ENCODE results near the gene CSNK1A1L.

- no peak for TF ChIP-seq SIN3A (IDR thresholded peaks at IDR 0.05; ENCODE audit: borderline replicate concordance, insufficient read depth, low read length)
- TF ChIP-seq POLR2AphosphoS5 (IDR thresholded peaks at IDR 0.05; ENCODE audit: low read depth, low read length): no peak
- TF ChIP-seq, protein P1, sequence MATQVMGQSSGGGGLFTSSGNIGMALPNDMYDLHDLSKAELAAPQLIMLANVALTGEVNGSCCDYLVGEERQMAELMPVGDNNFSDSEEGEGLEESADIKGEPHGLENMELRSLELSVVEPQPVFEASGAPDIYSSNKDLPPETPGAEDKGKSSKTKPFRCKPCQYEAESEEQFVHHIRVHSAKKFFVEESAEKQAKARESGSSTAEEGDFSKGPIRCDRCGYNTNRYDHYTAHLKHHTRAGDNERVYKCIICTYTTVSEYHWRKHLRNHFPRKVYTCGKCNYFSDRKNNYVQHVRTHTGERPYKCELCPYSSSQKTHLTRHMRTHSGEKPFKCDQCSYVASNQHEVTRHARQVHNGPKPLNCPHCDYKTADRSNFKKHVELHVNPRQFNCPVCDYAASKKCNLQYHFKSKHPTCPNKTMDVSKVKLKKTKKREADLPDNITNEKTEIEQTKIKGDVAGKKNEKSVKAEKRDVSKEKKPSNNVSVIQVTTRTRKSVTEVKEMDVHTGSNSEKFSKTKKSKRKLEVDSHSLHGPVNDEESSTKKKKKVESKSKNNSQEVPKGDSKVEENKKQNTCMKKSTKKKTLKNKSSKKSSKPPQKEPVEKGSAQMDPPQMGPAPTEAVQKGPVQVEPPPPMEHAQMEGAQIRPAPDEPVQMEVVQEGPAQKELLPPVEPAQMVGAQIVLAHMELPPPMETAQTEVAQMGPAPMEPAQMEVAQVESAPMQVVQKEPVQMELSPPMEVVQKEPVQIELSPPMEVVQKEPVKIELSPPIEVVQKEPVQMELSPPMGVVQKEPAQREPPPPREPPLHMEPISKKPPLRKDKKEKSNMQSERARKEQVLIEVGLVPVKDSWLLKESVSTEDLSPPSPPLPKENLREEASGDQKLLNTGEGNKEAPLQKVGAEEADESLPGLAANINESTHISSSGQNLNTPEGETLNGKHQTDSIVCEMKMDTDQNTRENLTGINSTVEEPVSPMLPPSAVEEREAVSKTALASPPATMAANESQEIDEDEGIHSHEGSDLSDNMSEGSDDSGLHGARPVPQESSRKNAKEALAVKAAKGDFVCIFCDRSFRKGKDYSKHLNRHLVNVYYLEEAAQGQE (IDR thresholded peaks at IDR 0.05; ENCODE audit: insufficient read depth in 1 of 2, low read depth in 2 of 2, low read length in 2 of 2): no peak
These were observed 16.0 kb downstream of the CSNK1A1L start for GRCh38 chr13:37089495-37089894.
